ENCODE data around the gene DDX50.

DNA sequence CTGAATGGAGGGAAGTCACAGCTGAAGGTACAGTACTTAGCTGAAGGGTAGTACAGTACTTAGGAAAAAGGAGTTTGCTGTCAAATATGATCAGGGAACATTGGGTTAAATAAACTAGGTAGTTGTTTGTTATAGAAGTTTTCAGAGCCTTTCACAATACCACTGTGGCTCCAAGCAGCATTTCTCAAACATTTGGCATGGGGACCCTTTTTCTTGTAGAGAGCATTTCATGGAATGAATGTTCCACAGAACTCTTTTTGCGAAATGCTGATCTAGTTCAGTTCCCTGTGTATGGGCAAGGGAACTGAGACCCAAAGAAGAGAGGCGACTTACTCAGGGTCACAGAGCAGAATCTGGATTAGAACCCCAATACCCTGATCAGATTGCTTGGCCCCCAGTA is 31.5 kb upstream of the DDX50 start:
- TF ChIP-seq, protein P1, sequence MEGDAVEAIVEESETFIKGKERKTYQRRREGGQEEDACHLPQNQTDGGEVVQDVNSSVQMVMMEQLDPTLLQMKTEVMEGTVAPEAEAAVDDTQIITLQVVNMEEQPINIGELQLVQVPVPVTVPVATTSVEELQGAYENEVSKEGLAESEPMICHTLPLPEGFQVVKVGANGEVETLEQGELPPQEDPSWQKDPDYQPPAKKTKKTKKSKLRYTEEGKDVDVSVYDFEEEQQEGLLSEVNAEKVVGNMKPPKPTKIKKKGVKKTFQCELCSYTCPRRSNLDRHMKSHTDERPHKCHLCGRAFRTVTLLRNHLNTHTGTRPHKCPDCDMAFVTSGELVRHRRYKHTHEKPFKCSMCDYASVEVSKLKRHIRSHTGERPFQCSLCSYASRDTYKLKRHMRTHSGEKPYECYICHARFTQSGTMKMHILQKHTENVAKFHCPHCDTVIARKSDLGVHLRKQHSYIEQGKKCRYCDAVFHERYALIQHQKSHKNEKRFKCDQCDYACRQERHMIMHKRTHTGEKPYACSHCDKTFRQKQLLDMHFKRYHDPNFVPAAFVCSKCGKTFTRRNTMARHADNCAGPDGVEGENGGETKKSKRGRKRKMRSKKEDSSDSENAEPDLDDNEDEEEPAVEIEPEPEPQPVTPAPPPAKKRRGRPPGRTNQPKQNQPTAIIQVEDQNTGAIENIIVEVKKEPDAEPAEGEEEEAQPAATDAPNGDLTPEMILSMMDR (IDR thresholded peaks at IDR 0.05; ENCODE audit: extremely low read depth in 1 of 2, insufficient read depth in 1 of 2, low read depth in 1 of 2, low read length in 2 of 2), result no peak
- TF ChIP-seq POLR2AphosphoS5 (IDR thresholded peaks at IDR 0.05; ENCODE audit: insufficient read depth, low read depth, low read length), result no peak
- TF ChIP-seq EZH2 (IDR thresholded peaks at IDR 0.05; ENCODE audit: borderline replicate concordance, low read depth, low read length, severe bottlenecking), result no peak
- no peak for TF ChIP-seq JUN (IDR thresholded peaks at IDR 0.05; ENCODE audit: borderline replicate concordance, insufficient read depth, insufficient read length, low read depth)
- TF ChIP-seq POLR2A (IDR thresholded peaks at IDR 0.05; ENCODE audit: low read depth, low read length), result no peak
